SJSA1 (cell line): ENCODE measurements around the gene GNG11. TPM values are rescaled to one million over a fixed set of nuclear protein-coding genes. Genes with fewer than 3 reads are reported as not detected.

Experiments used
- DNase-seq, 2 experiments: peaks; one replicate each; pipeline ENCODE4 v3.0.0-alpha.2; 2015 to 2020; ENCODE audit warnings: low spot score in 2 of 2, low read depth in 1 of 2
- H3K27ac ChIP-seq: fragments of 250-450 bp; sonication (Bioruptor Pico); 2 replicates; pipeline ENCODE4 v1.5.1; 2020; ENCODE audit warnings: mild to moderate bottlenecking, moderate library complexity
- H3K27me3 ChIP-seq: fragments of 250-450 bp; sonication (Bioruptor Pico); replicated peaks from 2 replicates; pipeline ENCODE4 v1.5.1; 2020; ENCODE audit warnings: mild to moderate bottlenecking, moderate library complexity
- H3K36me3 ChIP-seq: fragments of 250-450 bp; sonication (Bioruptor Pico); 2 replicates; pipeline ENCODE4 v1.5.1; 2020; ENCODE audit warnings: mild to moderate bottlenecking
- H3K4me1 ChIP-seq: fragments of 250-450 bp; sonication (Bioruptor Pico); replicated peaks from 2 replicates; pipeline ENCODE4 v1.6.1; 2021; ENCODE audit warnings: mild to moderate bottlenecking
- H3K4me3 ChIP-seq: fragments of 250-450 bp; sonication (Bioruptor Pico); 2 replicates; pipeline ENCODE4 v1.5.1; 2020; ENCODE audit warnings: mild to moderate bottlenecking
- H3K9me3 ChIP-seq: fragments of 250-450 bp; sonication (Bioruptor Pico); replicated peaks from 2 replicates; pipeline ENCODE4 v1.5.1; 2020; ENCODE audit warnings: mild to moderate bottlenecking
- total RNA-seq: library from RNA; depleted of rRNA; stranded (reverse); fragments of >200 nt; shearing (Covaris generic); gene quantifications from 2 replicates; pipeline ENCODE4 v1.2.3, GENCODE V29; 2014; rRNA removed

GNG11 gene
- 29.0 and 30.6 TPM in 2 replicates for total RNA-seq

- Histone ChIP-seq H3K27ac (peak within 1 kb of the TSS; percentile 81), H3K4me1 (peaks cover 25% of the 10 kb centered on the region), H3K9me3 (no peaks in the 10 kb centered on the region), H3K4me3 (peak within 1 kb of the TSS; percentile 56), H3K27me3 (no peaks in the 10 kb centered on the region), H3K36me3 (peaks cover 18% of the 10 kb centered on the region)
- peak; percentile 85 to 86 for DNase-seq
These were observed at the start of gene GNG11 for GRCh38 chr7:93921607-93922566. GNG11 (plus strand) TSS chr7:93921735; CDS start chr7:93922138, 403 bp downstream.

- DNase-seq, result no peak
- Histone ChIP-seq H3K4me1 (no peaks in the 10 kb centered on the region), H3K27ac (no peak overlapping the region), H3K27me3 (no peaks in the 10 kb centered on the region), H3K9me3 (no peaks in the 10 kb centered on the region), H3K4me3 (no peak overlapping the region), H3K36me3 (no peaks in the 10 kb centered on the region)
These were observed 47.4 kb upstream of the GNG11 start for GRCh38 chr7:93873998-93874574.

- no peaks in the 10 kb centered on the region for H3K9me3 ChIP-seq
- H3K4me3 ChIP-seq, result no peak overlapping the region
- no peaks in the 10 kb centered on the region for H3K36me3 ChIP-seq
- DNase-seq, result no peak
- H3K27me3 ChIP-seq, result no peaks in the 10 kb centered on the region
- no peaks in the 10 kb centered on the region for H3K4me1 ChIP-seq
- no peak overlapping the region for H3K27ac ChIP-seq
These were observed 43.8 kb upstream of the GNG11 start for GRCh38 chr7:93877742-93878141.

GRCh38 chr7:93879356-93879755, 42.2 kb upstream of the GNG11 start:
- DNase-seq, result no peak
- Histone ChIP-seq H3K4me3 (no peak overlapping the region), H3K27ac (no peak overlapping the region), H3K9me3 (no peaks in the 10 kb centered on the region), H3K36me3 (no peaks in the 10 kb centered on the region), H3K27me3 (no peaks in the 10 kb centered on the region), H3K4me1 (no peaks in the 10 kb centered on the region)

- H3K27ac ChIP-seq, result no peak overlapping the region
- no peaks in the 10 kb centered on the region for H3K36me3 ChIP-seq
- H3K4me3 ChIP-seq, result no peak overlapping the region
- no peak for DNase-seq
- no peaks in the 10 kb centered on the region for H3K9me3 ChIP-seq
- H3K4me1 ChIP-seq, result no peaks in the 10 kb centered on the region
- H3K27me3 ChIP-seq, result no peaks in the 10 kb centered on the region
These were observed 39.1 kb upstream of the GNG11 start for GRCh38 chr7:93882468-93882867.

GRCh38 chr7:93883078-93883916, 38.2 kb upstream of the GNG11 start:
- DNase-seq, result no peak
- Histone ChIP-seq H3K4me3 (no peak overlapping the region), H3K9me3 (no peaks in the 10 kb centered on the region), H3K4me1 (no peaks in the 10 kb centered on the region), H3K36me3 (no peaks in the 10 kb centered on the region), H3K27me3 (no peaks in the 10 kb centered on the region), H3K27ac (no peak overlapping the region)

- no peaks in the 10 kb centered on the region for H3K27me3 ChIP-seq
- no peak for DNase-seq
- H3K9me3 ChIP-seq, result no peaks in the 10 kb centered on the region
- H3K4me1 ChIP-seq, result no peaks in the 10 kb centered on the region
- H3K4me3 ChIP-seq, result no peak overlapping the region
- no peak overlapping the region for H3K27ac ChIP-seq
- H3K36me3 ChIP-seq, result no peaks in the 10 kb centered on the region
These were observed 37.6 kb upstream of the GNG11 start for GRCh38 chr7:93883917-93884345.

GRCh38 chr7:93884541-93884940, 37.0 kb upstream of the GNG11 start:
- Histone ChIP-seq H3K27ac (no peak overlapping the region), H3K27me3 (peaks cover under 1% of the 10 kb centered on the region; the same call in 1 of the 2 replicates), H3K36me3 (no peaks in the 10 kb centered on the region), H3K4me3 (no peak overlapping the region), H3K4me1 (peaks cover under 1% of the 10 kb centered on the region), H3K9me3 (no peaks in the 10 kb centered on the region)
- DNase-seq, result no peak

GRCh38 chr7:93889261-93889660, 32.3 kb upstream of the GNG11 start:
- peaks cover 14% of the 10 kb centered on the region for H3K4me1 ChIP-seq
- DNase-seq, result no peak
- H3K27me3 ChIP-seq, result peaks cover 3% of the 10 kb centered on the region
- H3K9me3 ChIP-seq, result no peaks in the 10 kb centered on the region
- no peak overlapping the region for H3K27ac ChIP-seq
- H3K4me3 ChIP-seq, result no peak overlapping the region
- no peaks in the 10 kb centered on the region for H3K36me3 ChIP-seq

GRCh38 chr7:93890041-93890463, 31.5 kb upstream of the GNG11 start:
- Histone ChIP-seq H3K4me3 (peak overlapping the region; percentile 52), H3K27ac (no peak overlapping the region; the same call in 1 of the 2 replicates), H3K27me3 (peaks cover 3% of the 10 kb centered on the region), H3K36me3 (no peaks in the 10 kb centered on the region), H3K4me1 (peaks cover 14% of the 10 kb centered on the region), H3K9me3 (no peaks in the 10 kb centered on the region)
- DNase-seq, result peak; percentile 45 to 54

GRCh38 chr7:93890464-93891068, 31.0 kb upstream of the GNG11 start, which contains the start of gene TFPI2:
TFPI2 (minus strand) TSS chr7:93890753; CDS start chr7:93890678, 75 bp downstream.
- Histone ChIP-seq H3K27me3 (peaks cover 3% of the 10 kb centered on the region), H3K9me3 (no peaks in the 10 kb centered on the region), H3K4me1 (peaks cover 14% of the 10 kb centered on the region), H3K4me3 (peak within 1 kb of the TSS; percentile 52), H3K36me3 (no peaks in the 10 kb centered on the region), H3K27ac (no peak within 1 kb of the TSS; the same call in 1 of the 2 replicates)
- DNase-seq, result peak; percentile 50 to 66

GRCh38 chr7:93894426-93894825, 27.1 kb upstream of the GNG11 start:
- Histone ChIP-seq H3K27me3 (peaks cover 5% of the 10 kb centered on the region), H3K4me3 (no peak overlapping the region), H3K4me1 (peaks cover 14% of the 10 kb centered on the region), H3K36me3 (no peaks in the 10 kb centered on the region), H3K27ac (no peak overlapping the region), H3K9me3 (no peaks in the 10 kb centered on the region)
- DNase-seq, result no peak
